Endothelial cell of umbilical vein (primary cell): ENCODE measurements around the gene SECTM1.

ENCODE experiments used
- CTCF ChIP-seq, 2 donors: IDR thresholded peaks; 1 replicate in 1 of 2; 2 replicates in 1 of 2; pipeline ENCODE4 v1.5.1; 2011; ENCODE audit warnings: low read length in 2 of 2, mild to moderate bottlenecking in 2 of 2, moderate library complexity in 2 of 2, control low read depth in 1 of 2, inconsistent platforms in 1 of 2, low read depth in 1 of 2; ENCODE audit not compliant: insufficient read depth in 1 of 2; ENCODE audit errors: extremely low read depth in 1 of 2
- MAX ChIP-seq: IDR thresholded peaks from 2 replicates; pipeline ENCODE4 v1.6.1; 2011; ENCODE audit not compliant: insufficient read depth, insufficient read length
- POLR2A ChIP-seq: IDR thresholded peaks from 2 replicates; pipeline ENCODE4 v1.6.1; 2012; ENCODE audit warnings: low read depth, mild to moderate bottlenecking, control low read depth, low read length

GRCh38 chr17:82361885-82362633, 28.5 kb upstream of the SECTM1 start:
- TF ChIP-seq MAX (no peak), CTCF (IDR thresholded peaks at IDR 0.05; ENCODE audit: extremely low read depth in 1 of 2, insufficient read depth in 1 of 2, low read depth in 1 of 2, low read length in 2 of 2) (no peak), POLR2A (no peak)
